IgD-negative memory B cell (primary cell): ENCODE results near the gene PHACTR1. TPM values are rescaled to one million over a fixed set of nuclear protein-coding genes. Genes with fewer than 3 reads are reported as not detected.

Experiments used
- H3K27ac Mint-ChIP-seq, 3 donors: one replicate each; pipeline ENCODE4 v1.8.0; 2020 to 2022; ENCODE audit warnings: mild to moderate bottlenecking in 3 of 3, mixed read lengths in 3 of 3, moderate library complexity in 1 of 3
- H3K27me3 Mint-ChIP-seq: one replicate; pipeline ENCODE4 v1.8.0; 2021; ENCODE audit warnings: mixed read lengths
- H3K36me3 Mint-ChIP-seq: one replicate; pipeline ENCODE4 v1.8.0; 2020; ENCODE audit warnings: mild to moderate bottlenecking, mixed read lengths
- H3K4me1 Mint-ChIP-seq, 3 donors: one replicate each; pipeline ENCODE4 v1.8.0; 2020 to 2022; ENCODE audit warnings: mixed read lengths in 3 of 3, mild to moderate bottlenecking in 1 of 3
- H3K4me3 Mint-ChIP-seq, 4 donors: one replicate each; pipeline ENCODE4 v1.8.0; 2020 to 2022; ENCODE audit warnings: mild to moderate bottlenecking in 4 of 4, mixed read lengths in 4 of 4, moderate library complexity in 3 of 4
- H3K9me3 Mint-ChIP-seq, 3 donors: one replicate each; pipeline ENCODE4 v1.8.0; 2020 to 2021; ENCODE audit warnings: mixed read lengths in 3 of 3, mild to moderate bottlenecking in 1 of 3
- polyA plus RNA-seq: library from polyadenylated mRNA; unstranded; fragments of 300-500 nt; fragmentation: Illumina TruSeq; gene quantifications from one replicate; pipeline ENCODE4 v1.2.3, GENCODE V29; 2021

Gene PHACTR1
- polyA plus RNA-seq, 1 donor from 2014 or later, result 12.8 TPM

GRCh38 chr6:13190376-13190775 is 473.8 kb downstream of the PHACTR1 start:
- H3K36me3 Mint-ChIP-seq, result no peaks in the 10 kb centered on the region
- H3K9me3 Mint-ChIP-seq, result peaks cover 0 to 3% (median 0%) of the 10 kb centered on the region in 3 donors
- H3K27me3 Mint-ChIP-seq, result peaks cover 4% of the 10 kb centered on the region
- H3K4me1 Mint-ChIP-seq, result peaks cover 0 to 4% (median 0%) of the 10 kb centered on the region in 3 donors
- H3K27ac Mint-ChIP-seq, result no peak overlapping the region
- no peak overlapping the region for H3K4me3 Mint-ChIP-seq

GRCh38 chr6:13191461-13191860 is 474.9 kb downstream of the PHACTR1 start:
- Mint-ChIP-seq H3K27me3 (peaks cover 2% of the 10 kb centered on the region), H3K4me3 (no peak overlapping the region), H3K4me1 (peaks cover 0 to 4% (median 0%) of the 10 kb centered on the region in 3 donors), H3K9me3 (peaks cover 0 to 3% (median 0%) of the 10 kb centered on the region in 3 donors), H3K27ac (no peak overlapping the region), H3K36me3 (no peaks in the 10 kb centered on the region)

- H3K9me3 Mint-ChIP-seq, result peaks cover 0 to 3% (median 0%) of the 10 kb centered on the region in 3 donors
Measured at GRCh38 chr6:13194852-13195251, 478.3 kb downstream of the PHACTR1 start.

GRCh38 chr6:13195803-13196202 is 479.2 kb downstream of the PHACTR1 start:
- Mint-ChIP-seq H3K36me3 (no peaks in the 10 kb centered on the region), H3K9me3 (peaks cover 0 to 3% (median 0%) of the 10 kb centered on the region in 3 donors), H3K27ac (peak overlapping the region in 1 of 3 donors; percentile 52), H3K4me3 (no peak overlapping the region), H3K27me3 (no peaks in the 10 kb centered on the region), H3K4me1 (peaks cover 0 to 4% (median 0%) of the 10 kb centered on the region in 3 donors)

More at GRCh38 chr6:13194852-13195251, 478.3 kb downstream of the PHACTR1 start:
- Mint-ChIP-seq H3K27ac (no peak overlapping the region), H3K27me3 (no peaks in the 10 kb centered on the region), H3K36me3 (no peaks in the 10 kb centered on the region), H3K4me1 (peaks cover 0 to 4% (median 0%) of the 10 kb centered on the region in 3 donors), H3K4me3 (no peak overlapping the region)

GRCh38 chr6:13198168-13198567 is 481.6 kb downstream of the PHACTR1 start:
- Mint-ChIP-seq H3K9me3 (no peaks in the 10 kb centered on the region), H3K4me3 (no peak overlapping the region), H3K4me1 (peaks cover 0 to 4% (median 0%) of the 10 kb centered on the region in 3 donors), H3K36me3 (no peaks in the 10 kb centered on the region), H3K27ac (no peak overlapping the region), H3K27me3 (no peaks in the 10 kb centered on the region)

- no peak overlapping the region for H3K4me3 Mint-ChIP-seq
- no peaks in the 10 kb centered on the region for H3K9me3 Mint-ChIP-seq
- no peaks in the 10 kb centered on the region for H3K27me3 Mint-ChIP-seq
- H3K4me1 Mint-ChIP-seq, result peaks cover 0 to 3% (median 0%) of the 10 kb centered on the region in 3 donors
- H3K27ac Mint-ChIP-seq, result peak overlapping the region in 1 of 3 donors; percentile 24
- H3K36me3 Mint-ChIP-seq, result no peaks in the 10 kb centered on the region
Measured at GRCh38 chr6:13201336-13201735, 484.8 kb downstream of the PHACTR1 start.

GRCh38 chr6:13203145-13203544 is 486.6 kb downstream of the PHACTR1 start:
- no peaks in the 10 kb centered on the region for H3K27me3 Mint-ChIP-seq
- no peaks in the 10 kb centered on the region for H3K36me3 Mint-ChIP-seq
- no peak overlapping the region for H3K4me3 Mint-ChIP-seq
- H3K9me3 Mint-ChIP-seq, result no peaks in the 10 kb centered on the region
- peak overlapping the region in 1 of 3 donors; percentile 42 for H3K27ac Mint-ChIP-seq
- peaks cover 0 to 3% (median 0%) of the 10 kb centered on the region in 3 donors for H3K4me1 Mint-ChIP-seq

- Mint-ChIP-seq H3K4me1 (peaks cover 0 to 3% (median 0%) of the 10 kb centered on the region in 3 donors), H3K27me3 (no peaks in the 10 kb centered on the region), H3K36me3 (no peaks in the 10 kb centered on the region), H3K27ac (no peak overlapping the region), H3K9me3 (no peaks in the 10 kb centered on the region), H3K4me3 (no peak overlapping the region)
Measured at GRCh38 chr6:13205106-13205505, 488.5 kb downstream of the PHACTR1 start.

GRCh38 chr6:13212096-13212495 is 495.5 kb downstream of the PHACTR1 start:
- H3K4me3 Mint-ChIP-seq, result no peak overlapping the region
- no peaks in the 10 kb centered on the region for H3K9me3 Mint-ChIP-seq
- peaks cover 3% of the 10 kb centered on the region for H3K36me3 Mint-ChIP-seq
- H3K27ac Mint-ChIP-seq, result no peak overlapping the region
- H3K27me3 Mint-ChIP-seq, result peaks cover 7% of the 10 kb centered on the region
- peaks cover 4 to 9% (median 8%) of the 10 kb centered on the region in 3 donors for H3K4me1 Mint-ChIP-seq

- Mint-ChIP-seq H3K36me3 (peaks cover 3% of the 10 kb centered on the region), H3K4me3 (peak overlapping the region in 1 of 4 donors; percentile 4), H3K4me1 (peaks cover 4 to 14% (median 13%) of the 10 kb centered on the region in 3 donors), H3K9me3 (no peaks in the 10 kb centered on the region), H3K27me3 (peaks cover 7% of the 10 kb centered on the region), H3K27ac (no peak overlapping the region)
Measured at GRCh38 chr6:13212538-13212937, 496.0 kb downstream of the PHACTR1 start.

- no peaks in the 10 kb centered on the region for H3K9me3 Mint-ChIP-seq
- H3K4me3 Mint-ChIP-seq, result no peak overlapping the region
- H3K36me3 Mint-ChIP-seq, result peaks cover 3% of the 10 kb centered on the region
- H3K27me3 Mint-ChIP-seq, result peaks cover 10% of the 10 kb centered on the region
- peaks cover 4 to 19% (median 19%) of the 10 kb centered on the region in 3 donors for H3K4me1 Mint-ChIP-seq
- H3K27ac Mint-ChIP-seq, result no peak overlapping the region
Measured at GRCh38 chr6:13215390-13215789, 498.8 kb downstream of the PHACTR1 start.

GRCh38 chr6:13216236-13217014 is 499.9 kb downstream of the PHACTR1 start:
- Mint-ChIP-seq H3K27me3 (peaks cover 10% of the 10 kb centered on the region), H3K36me3 (peaks cover 3% of the 10 kb centered on the region), H3K4me1 (peaks cover 4 to 19% (median 19%) of the 10 kb centered on the region in 3 donors), H3K27ac (no peak overlapping the region), H3K4me3 (peak overlapping the region in 1 of 4 donors; percentile 73), H3K9me3 (no peaks in the 10 kb centered on the region)

GRCh38 chr6:13217206-13217905 is 500.8 kb downstream of the PHACTR1 start:
- Mint-ChIP-seq H3K36me3 (peaks cover 3% of the 10 kb centered on the region), H3K4me1 (peaks cover 4 to 20% (median 19%) of the 10 kb centered on the region in 3 donors), H3K9me3 (no peaks in the 10 kb centered on the region), H3K4me3 (peak overlapping the region in 2 of 4 donors; percentile 70 to 73), H3K27me3 (peaks cover 8% of the 10 kb centered on the region), H3K27ac (no peak overlapping the region)

- Mint-ChIP-seq H3K27me3 (peaks cover 6% of the 10 kb centered on the region), H3K27ac (no peak overlapping the region), H3K9me3 (no peaks in the 10 kb centered on the region), H3K4me3 (no peak overlapping the region), H3K4me1 (peaks cover 2 to 20% (median 19%) of the 10 kb centered on the region in 3 donors), H3K36me3 (peaks cover under 1% of the 10 kb centered on the region)
Measured at GRCh38 chr6:13220266-13220665, 503.7 kb downstream of the PHACTR1 start.

- no peak overlapping the region for H3K27ac Mint-ChIP-seq
- H3K27me3 Mint-ChIP-seq, result peaks cover 12% of the 10 kb centered on the region
- H3K36me3 Mint-ChIP-seq, result no peaks in the 10 kb centered on the region
- H3K4me3 Mint-ChIP-seq, result no peak overlapping the region
- H3K4me1 Mint-ChIP-seq, result peaks cover 0 to 11% (median 11%) of the 10 kb centered on the region in 3 donors
- no peaks in the 10 kb centered on the region for H3K9me3 Mint-ChIP-seq
Measured at GRCh38 chr6:13222048-13222447, 505.5 kb downstream of the PHACTR1 start.
